Hepatocyte (in vitro differentiated cells): Measurements from ENCODE around the gene UTRN. TPM values are rescaled to one million over a fixed set of nuclear protein-coding genes. Genes with fewer than 3 reads are reported as not detected.
A peak's percentile ranks its signal among the peaks of the same experiment; 100 is the strongest.

Source experiments
- DNase-seq: peaks from one replicate; pipeline ENCODE4 v3.0.0-alpha.2; 2016; ENCODE audit warnings: low spot score
- H2AFZ ChIP-seq: fragments of 200-600 bp; sonication (generic); 2 replicates; pipeline ENCODE4 v1.6.0; 2016; ENCODE audit warnings: antibody characterized with exemption, mild to moderate bottlenecking
- H3K27ac ChIP-seq: fragments of 200-600 bp; sonication (generic); 2 replicates; pipeline ENCODE4 v1.5.1; 2016; ENCODE audit warnings: mild to moderate bottlenecking
- H3K27me3 ChIP-seq: fragments of 200-600 bp; sonication (generic); 2 replicates; pipeline ENCODE4 v1.6.1; 2016
- H3K36me3 ChIP-seq: fragments of 200-600 bp; sonication (generic); replicated peaks from 2 replicates; pipeline ENCODE4 v1.5.1; 2016; ENCODE audit warnings: low read depth; ENCODE audit not compliant: insufficient read depth
- H3K4me1 ChIP-seq: fragments of 200-600 bp; sonication (generic); 2 replicates; pipeline ENCODE4 v1.5.1; 2016; ENCODE audit warnings: mild to moderate bottlenecking, moderate library complexity; ENCODE audit not compliant: insufficient read depth
- H3K4me2 ChIP-seq: fragments of 200-600 bp; sonication (generic); 2 replicates; pipeline ENCODE4 v1.6.0; 2016
- H3K4me3 ChIP-seq: fragments of 200-600 bp; sonication (generic); 2 replicates; pipeline ENCODE4 v1.5.1; 2016; ENCODE audit warnings: mild to moderate bottlenecking
- H3K79me2 ChIP-seq: fragments of 200-600 bp; sonication (generic); 2 replicates; pipeline ENCODE4 v1.6.0; 2017; ENCODE audit warnings: mild to moderate bottlenecking
- H3K9me2 ChIP-seq: fragments of 200-600 bp; sonication (generic); replicated peaks from 2 replicates; pipeline ENCODE4 v1.6.0; 2017; ENCODE audit warnings: mild to moderate bottlenecking; ENCODE audit not compliant: insufficient read depth
- H3K9me3 ChIP-seq: fragments of 200-600 bp; sonication (generic); 2 replicates; pipeline ENCODE4 v1.5.1; 2016; ENCODE audit warnings: low read depth, mild to moderate bottlenecking
- H4K20me1 ChIP-seq: fragments of 200-600 bp; sonication (generic); 2 replicates; pipeline ENCODE4 v1.6.0; 2016; ENCODE audit warnings: mild to moderate bottlenecking; ENCODE audit not compliant: insufficient read depth, poor library complexity, severe bottlenecking
- EZH2 ChIP-seq: fragments of 200-600 bp; sonication (generic); IDR thresholded peaks from 2 replicates; pipeline ENCODE4 v1.6.1; 2016; ENCODE audit warnings: antibody characterized with exemption, mild to moderate bottlenecking, borderline replicate concordance
- EZH2phosphoT487 ChIP-seq: fragments of 200-600 bp; sonication (generic); IDR thresholded peaks from one replicate; pipeline ENCODE4 v1.6.1; 2018; ENCODE audit warnings: antibody characterized with exemption, mild to moderate bottlenecking, low read depth, moderate library complexity; ENCODE audit not compliant: unreplicated experiment, severe bottlenecking
- WGBS: methylation state at CpG from one replicate; pipeline ENCODE4 v1.1.6; 2016; ENCODE audit warnings: low lambda C conversion rate; ENCODE audit errors: missing lambda C conversion rate; 5-methylcytosine and 5-hydroxymethylcytosine counted together
- polyA plus RNA-seq: library from polyadenylated mRNA; unstranded; fragments of >200 nt; fragmentation: Nextera tagmentation; extraction: Ambion mirVana; gene quantifications from 2 replicates; pipeline ENCODE4 v1.2.1, GENCODE V29; 2016
- total RNA-seq: library from RNA; depleted of rRNA; stranded (reverse); fragments of >200 nt; gene quantifications from 2 replicates; pipeline ENCODE4 v1.2.3, GENCODE V29; 2014
- TF ChIP-seq, protein P1 (sequence below): fragments of 200-600 bp; sonication (generic); IDR thresholded peaks from 2 replicates; pipeline ENCODE4 v1.5.1; 2016; ENCODE audit warnings: antibody characterized with exemption, mild to moderate bottlenecking; ENCODE audit not compliant: poor library complexity

The UTRN gene
- total and polyA plus RNA-seq, 2 experiments from 2014 or later, result 33.1 to 112 TPM

DNA sequence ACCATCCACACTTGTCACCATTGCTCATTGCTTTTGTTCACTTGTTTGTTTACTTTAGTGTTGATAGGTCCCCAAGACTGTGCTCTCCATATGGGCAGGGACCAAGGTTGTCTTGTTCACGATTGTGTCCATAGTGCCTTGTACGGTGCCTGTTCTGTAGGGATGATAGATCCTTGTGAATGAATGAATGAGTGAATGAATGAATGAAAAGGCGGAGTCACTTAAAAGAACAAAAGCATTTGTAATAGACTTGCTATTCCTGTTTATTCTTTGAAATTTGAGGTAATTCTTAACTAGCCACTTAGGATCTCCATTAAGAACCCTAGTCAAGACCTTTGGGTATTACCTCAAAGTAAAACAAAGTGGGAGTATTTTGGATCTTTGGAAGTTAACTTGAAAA lies 47.0 kb downstream of the UTRN start:
- no peak for DNase-seq
- peaks cover 84% of the 10 kb centered on the region for H3K79me2 ChIP-seq
- no peaks in the 10 kb centered on the region for H3K9me3 ChIP-seq
- H3K4me2 ChIP-seq, result peak overlapping the region; percentile 67
- H3K4me1 ChIP-seq, result peaks cover 12% of the 10 kb centered on the region
- no peak overlapping the region for H3K27ac ChIP-seq
- 97% methylated on average over 3 of the region's 3 CpGs for WGBS
- TF ChIP-seq EZH2phosphoT487 (no peak), EZH2 (no peak)
- TF ChIP-seq, protein P1, sequence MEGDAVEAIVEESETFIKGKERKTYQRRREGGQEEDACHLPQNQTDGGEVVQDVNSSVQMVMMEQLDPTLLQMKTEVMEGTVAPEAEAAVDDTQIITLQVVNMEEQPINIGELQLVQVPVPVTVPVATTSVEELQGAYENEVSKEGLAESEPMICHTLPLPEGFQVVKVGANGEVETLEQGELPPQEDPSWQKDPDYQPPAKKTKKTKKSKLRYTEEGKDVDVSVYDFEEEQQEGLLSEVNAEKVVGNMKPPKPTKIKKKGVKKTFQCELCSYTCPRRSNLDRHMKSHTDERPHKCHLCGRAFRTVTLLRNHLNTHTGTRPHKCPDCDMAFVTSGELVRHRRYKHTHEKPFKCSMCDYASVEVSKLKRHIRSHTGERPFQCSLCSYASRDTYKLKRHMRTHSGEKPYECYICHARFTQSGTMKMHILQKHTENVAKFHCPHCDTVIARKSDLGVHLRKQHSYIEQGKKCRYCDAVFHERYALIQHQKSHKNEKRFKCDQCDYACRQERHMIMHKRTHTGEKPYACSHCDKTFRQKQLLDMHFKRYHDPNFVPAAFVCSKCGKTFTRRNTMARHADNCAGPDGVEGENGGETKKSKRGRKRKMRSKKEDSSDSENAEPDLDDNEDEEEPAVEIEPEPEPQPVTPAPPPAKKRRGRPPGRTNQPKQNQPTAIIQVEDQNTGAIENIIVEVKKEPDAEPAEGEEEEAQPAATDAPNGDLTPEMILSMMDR, result no peak
- no peaks in the 10 kb centered on the region for H3K36me3 ChIP-seq
- no peak overlapping the region for H3K4me3 ChIP-seq
- H2AFZ ChIP-seq, result no peak overlapping the region
- H4K20me1 ChIP-seq, result no peaks in the 10 kb centered on the region
- no peaks in the 10 kb centered on the region for H3K9me2 ChIP-seq
- H3K27me3 ChIP-seq, result no peaks in the 10 kb centered on the region

DNA sequence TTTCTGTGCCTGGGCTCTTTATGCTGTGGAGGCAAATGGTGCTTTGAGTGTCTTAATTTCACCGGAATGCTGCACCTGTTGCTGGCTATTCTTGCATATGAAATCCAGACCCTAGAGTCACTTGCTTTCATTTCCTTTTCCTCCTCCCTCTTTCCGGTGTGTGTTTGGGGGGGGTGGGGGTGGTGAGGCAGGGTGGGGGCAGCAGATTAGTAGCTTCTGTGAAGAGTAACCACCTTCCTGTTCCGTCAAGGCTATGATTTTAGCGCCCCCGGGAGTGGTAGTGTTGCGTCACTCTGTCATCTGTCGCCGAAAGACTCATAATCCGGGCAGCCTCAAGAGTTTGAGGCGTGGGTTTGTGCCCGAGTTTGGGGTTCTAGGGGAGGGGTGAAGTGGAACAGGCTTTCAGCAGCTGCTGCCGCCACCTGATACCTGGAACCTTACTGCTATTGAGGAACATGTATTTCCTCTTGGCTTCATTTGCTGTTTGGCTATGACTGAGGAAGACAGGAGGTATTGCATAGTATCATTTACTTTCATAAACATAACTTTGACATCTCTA lies 49.1 kb downstream of the UTRN start:
- no peaks in the 10 kb centered on the region for H3K27me3 ChIP-seq
- WGBS, result 84% methylated on average over 11 of the region's 12 CpGs
- DNase-seq, result no peak
- no peak overlapping the region for H2AFZ ChIP-seq
- H3K4me3 ChIP-seq, result no peak overlapping the region
- peaks cover 12% of the 10 kb centered on the region for H3K4me1 ChIP-seq
- no peak overlapping the region for H3K4me2 ChIP-seq
- H3K9me2 ChIP-seq, result no peaks in the 10 kb centered on the region
- no peaks in the 10 kb centered on the region for H4K20me1 ChIP-seq
- TF ChIP-seq, protein P1, result no peak
- no peak for TF ChIP-seq EZH2
- TF ChIP-seq EZH2phosphoT487, result no peak
- no peak overlapping the region for H3K27ac ChIP-seq
- peaks cover 91% of the 10 kb centered on the region for H3K79me2 ChIP-seq
- no peaks in the 10 kb centered on the region for H3K36me3 ChIP-seq
- no peaks in the 10 kb centered on the region for H3K9me3 ChIP-seq

Other genes starting within 250 kb of the UTRN start
- gene SF3B5, start 189.8 kb upstream of the UTRN start, total RNA-seq, result 147 and 182 TPM in 2 replicates
- gene SF3B5, start 189.8 kb upstream of the UTRN start, polyA plus RNA-seq, result 155 and 179 TPM in 2 replicates
- 0.27 and 1.6 TPM in 2 replicates for gene STX11, start 134.8 kb upstream of the UTRN start, total RNA-seq
- gene STX11, start 134.8 kb upstream of the UTRN start, polyA plus RNA-seq, result 0.48 and 0.84 TPM in 2 replicates